Stomach (tissue), 4 donors: ENCODE data around the gene ANXA2R.

Source experiments
- EP300 ChIP-seq: sonication (generic); formaldehyde crosslinking; IDR thresholded peaks from one replicate; pipeline ENCODE4 v1.6.1; 2017; ENCODE audit warnings: antibody characterized with exemption
- POLR2A ChIP-seq, 4 donors: fragments of 450-650 bp; IDR thresholded peaks; one replicate each; pipeline ENCODE4 v1.6.1; 2016; ENCODE audit warnings: antibody characterized with exemption in 4 of 4, control low read depth in 2 of 4, mild to moderate bottlenecking in 1 of 4, moderate library complexity in 1 of 4
- POLR2AphosphoS5 ChIP-seq, 3 donors: sonication (generic); formaldehyde crosslinking; IDR thresholded peaks; one replicate each; pipeline ENCODE4 v1.6.1; 2016; ENCODE audit warnings: antibody characterized with exemption in 3 of 3
- TF ChIP-seq, protein P1 (sequence below), 7 experiments: fragments of 450-650 bp in 4 of 7; fragments of 200-600 bp in 3 of 7; sonication (generic) in 3 of 7; IDR thresholded peaks; one replicate each; pipeline ENCODE4 v1.5.1; 2016 to 2019; ENCODE audit warnings: antibody characterized with exemption in 7 of 7, control low read depth in 2 of 7, mild to moderate bottlenecking in 1 of 7

DNA sequence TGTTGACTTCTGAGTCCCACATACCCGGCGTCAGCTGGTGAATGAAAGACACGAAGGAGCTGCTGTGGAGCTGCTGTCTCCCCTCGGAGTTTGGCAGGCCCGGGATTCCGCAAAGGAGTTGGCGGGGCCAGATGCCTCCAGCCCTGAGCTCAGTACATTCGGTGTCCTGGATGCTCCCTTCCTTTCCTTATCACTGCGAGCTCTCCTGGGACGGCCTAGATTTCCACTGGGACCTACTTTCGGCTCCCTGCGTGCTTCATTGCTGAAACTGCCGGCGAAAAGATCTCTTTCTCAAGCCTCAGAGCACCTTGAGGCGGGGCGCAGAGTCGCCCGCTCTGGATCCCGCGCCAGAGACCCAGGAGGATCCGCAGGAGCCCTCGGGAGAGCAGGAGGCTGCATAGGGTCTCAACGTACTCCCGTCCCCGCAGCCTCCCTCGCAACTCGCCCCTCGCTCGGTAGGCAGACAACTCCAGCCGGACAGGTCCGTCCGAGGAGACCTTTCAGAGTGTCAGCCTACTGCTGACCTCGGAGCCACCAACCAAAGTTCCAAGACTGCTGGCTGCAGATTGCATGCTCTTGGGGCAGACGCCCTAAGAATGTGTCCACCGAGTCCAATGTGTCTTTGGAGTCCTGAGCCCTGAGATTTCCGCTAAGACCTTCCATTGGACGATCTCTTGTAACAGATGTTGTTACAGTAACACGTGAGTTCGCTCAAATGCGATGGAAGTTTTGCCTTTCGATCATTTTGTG lies 6.1 kb downstream of the ANXA2R start:
- TF ChIP-seq, protein P1, sequence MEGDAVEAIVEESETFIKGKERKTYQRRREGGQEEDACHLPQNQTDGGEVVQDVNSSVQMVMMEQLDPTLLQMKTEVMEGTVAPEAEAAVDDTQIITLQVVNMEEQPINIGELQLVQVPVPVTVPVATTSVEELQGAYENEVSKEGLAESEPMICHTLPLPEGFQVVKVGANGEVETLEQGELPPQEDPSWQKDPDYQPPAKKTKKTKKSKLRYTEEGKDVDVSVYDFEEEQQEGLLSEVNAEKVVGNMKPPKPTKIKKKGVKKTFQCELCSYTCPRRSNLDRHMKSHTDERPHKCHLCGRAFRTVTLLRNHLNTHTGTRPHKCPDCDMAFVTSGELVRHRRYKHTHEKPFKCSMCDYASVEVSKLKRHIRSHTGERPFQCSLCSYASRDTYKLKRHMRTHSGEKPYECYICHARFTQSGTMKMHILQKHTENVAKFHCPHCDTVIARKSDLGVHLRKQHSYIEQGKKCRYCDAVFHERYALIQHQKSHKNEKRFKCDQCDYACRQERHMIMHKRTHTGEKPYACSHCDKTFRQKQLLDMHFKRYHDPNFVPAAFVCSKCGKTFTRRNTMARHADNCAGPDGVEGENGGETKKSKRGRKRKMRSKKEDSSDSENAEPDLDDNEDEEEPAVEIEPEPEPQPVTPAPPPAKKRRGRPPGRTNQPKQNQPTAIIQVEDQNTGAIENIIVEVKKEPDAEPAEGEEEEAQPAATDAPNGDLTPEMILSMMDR (IDR thresholded peaks at IDR 0.05) = no peak
- TF ChIP-seq POLR2A (IDR thresholded peaks at IDR 0.05) = no peak
- no peak for TF ChIP-seq EP300
- no peak for TF ChIP-seq POLR2AphosphoS5 (IDR thresholded peaks at IDR 0.05)
